PFSK-1 (cell line): ENCODE results near the gene PRRC2A.

Experiments
- FOXP2 ChIP-seq: optimal IDR thresholded peaks from 2 replicates; pipeline ENCODE3; 2011; ENCODE audit warnings: borderline replicate concordance, control low read depth, inconsistent platforms; ENCODE audit not compliant: insufficient read depth; ENCODE audit errors: extremely low read length, extremely low read depth
- POLR2AphosphoS5 ChIP-seq: IDR thresholded peaks from 2 replicates; pipeline ENCODE4 v1.6.1; 2012; ENCODE audit warnings: low read depth, mild to moderate bottlenecking, control low read depth, low read length, moderate library complexity
- REST ChIP-seq, 2 experiments: IDR thresholded peaks; 2 replicates each; pipeline versions ENCODE4 v1.6.1 to v1.8.0; 2011 to 2012; ENCODE audit warnings: low read depth in 2 of 2, low read length in 2 of 2, control low read depth in 1 of 2, inconsistent platforms in 1 of 2, mild to moderate bottlenecking in 1 of 2, moderate library complexity in 1 of 2; ENCODE audit not compliant: insufficient read depth in 1 of 2
- SIN3A ChIP-seq: IDR thresholded peaks from 2 replicates; pipeline ENCODE4 v1.6.1; 2012; ENCODE audit warnings: mild to moderate bottlenecking, low read length, moderate library complexity, borderline replicate concordance; ENCODE audit not compliant: insufficient read depth
- TAF1 ChIP-seq: IDR thresholded peaks from 2 replicates; pipeline ENCODE4 v1.6.1; 2012; ENCODE audit warnings: low read length, control low read depth, borderline replicate concordance; ENCODE audit not compliant: insufficient read depth

PRRC2A gene

GRCh38 chr6:31683591-31683990 is 63.1 kb downstream of the PRRC2A start:
- no peak for TF ChIP-seq TAF1
- TF ChIP-seq SIN3A: no peak
- no peak for TF ChIP-seq FOXP2
- TF ChIP-seq POLR2AphosphoS5: no peak
- no peak for TF ChIP-seq REST (IDR thresholded peaks at IDR 0.05; ENCODE audit: insufficient read depth in 1 of 2, low read depth in 2 of 2, low read length in 2 of 2)

- TF ChIP-seq POLR2AphosphoS5: no peak
- no peak for TF ChIP-seq REST (IDR thresholded peaks at IDR 0.05; ENCODE audit: insufficient read depth in 1 of 2, low read depth in 2 of 2, low read length in 2 of 2)
- TF ChIP-seq TAF1: no peak
- no peak for TF ChIP-seq FOXP2
- no peak for TF ChIP-seq SIN3A
Observed at GRCh38 chr6:31686483-31686882, 66.0 kb downstream of the PRRC2A start.

- TF ChIP-seq REST (IDR thresholded peaks at IDR 0.05; ENCODE audit: insufficient read depth in 1 of 2, low read depth in 2 of 2, low read length in 2 of 2) (no peak), POLR2AphosphoS5 (no peak), FOXP2 (no peak), SIN3A (no peak), TAF1 (no peak)
Observed at GRCh38 chr6:31687321-31687720, 66.8 kb downstream of the PRRC2A start.
